ENCODE measurements around the gene TNFRSF9. TPM values are rescaled to one million over a fixed set of nuclear protein-coding genes. Genes with fewer than 3 reads are reported as not detected.

The TNFRSF9 gene
- total and polyA plus RNA-seq, 2 of the 8 experiments (the other 6 are each of a cell fraction or from before 2014, with no cell fraction given): not detected

- no peak overlapping the region for H3K14ac ChIP-seq (ENCODE audit: insufficient read length)
- H2AFZ ChIP-seq (ENCODE audit: low read length): no peak overlapping the region
- no peak overlapping the region for H3K4ac ChIP-seq (replicated peaks; ENCODE audit: insufficient read length, low read depth, low read length)
- H3K4me2 ChIP-seq (ENCODE audit: insufficient read depth in 1 of 2, low read depth in 2 of 2, low read length in 2 of 2): no peak overlapping the region
- H3K27me3 ChIP-seq (replicated peaks in 1 of 4; ENCODE audit: control insufficient read depth in 3 of 4, extremely low read depth in 1 of 4, insufficient read depth in 3 of 4, low read length in 3 of 4): no peaks in the 10 kb centered on the region
- no peak overlapping the region for H2AK5ac ChIP-seq (ENCODE audit: low read depth, low read length)
- ChIA-PET CTCF (ENCODE audit: partially characterized antibody) (interaction anchor here (0.5 to 16.4 kb wide), 3 partner anchors 43 to 372 kb away, joined by 3 to 249 read pairs (median 4); no protein-coding TSS in a partner anchor), POLR2A (ENCODE audit: partially characterized antibody) (no interaction called here)
- no peak overlapping the region for H3K9ac ChIP-seq (replicated peaks in 1 of 4; ENCODE audit: extremely low read depth in 1 of 4, low read depth in 3 of 4, low read length in 3 of 4)
- H2BK20ac ChIP-seq (ENCODE audit: low read length): no peak overlapping the region
- no peak for DNase-seq (ENCODE audit: low read depth in 1 of 2, low spot score in 2 of 2)
- no peak overlapping the region for H2BK15ac ChIP-seq (ENCODE audit: low read length)
- peaks cover 15 to 59% (median 42%) of the 10 kb centered on the region in 4 experiments for H3K36me3 ChIP-seq (ENCODE audit: control insufficient read depth in 2 of 4, insufficient read depth in 4 of 4, low read length in 3 of 4)
- no peak overlapping the region for H3K56ac ChIP-seq (replicated peaks; ENCODE audit: insufficient read length, low read depth, low read length)
- 0 out of 2 replicates have a peak, but pooled peaks cover 2% of the 10 kb centered on the region for H3K79me1 ChIP-seq (ENCODE audit: low read depth, low read length)
- no peak for FAIRE-seq
- H4K8ac ChIP-seq (ENCODE audit: extremely low read depth, insufficient read depth, low read length): no peak overlapping the region
- no peak overlapping the region for H2BK12ac ChIP-seq (ENCODE audit: low read depth, low read length)
- peaks cover 0 to 18% of the 10 kb centered on the region in 2 experiments; a peak in 2 of 4 replicates for H3K79me2 ChIP-seq (ENCODE audit: control insufficient read depth in 1 of 2, insufficient read depth in 2 of 2, low read length in 2 of 2)
- H3K23me2 ChIP-seq (ENCODE audit: low read depth, low read length): no peaks in the 10 kb centered on the region
- no peak overlapping the region for H2BK5ac ChIP-seq (ENCODE audit: low read depth, low read length)
- H3K9me3 ChIP-seq (ENCODE audit: insufficient read depth in 2 of 2, low read depth in 1 of 2, low read length in 1 of 2): no peaks in the 10 kb centered on the region
- no peak overlapping the region for H3K23ac ChIP-seq (ENCODE audit: insufficient read length)
- H3K27ac ChIP-seq (ENCODE audit: low read depth, low read length): no peak overlapping the region
- H4K20me1 ChIP-seq (replicated peaks in 1 of 2; ENCODE audit: control insufficient read depth in 1 of 2, insufficient read depth in 2 of 2, low read length in 2 of 2): peaks cover 5% of the 10 kb centered on the region in 2 experiments
- H4K91ac ChIP-seq (replicated peaks; ENCODE audit: insufficient read length, low read length): no peak overlapping the region
- no peak overlapping the region for H3K18ac ChIP-seq (ENCODE audit: extremely low read depth, low read length)
- H4K5ac ChIP-seq (ENCODE audit: insufficient read length, low read depth, low read length): no peak overlapping the region
- no peak overlapping the region for H2BK120ac ChIP-seq (replicated peaks; ENCODE audit: low read depth, low read length)
- H3K4me3 ChIP-seq (ENCODE audit: extremely low read depth in 1 of 4, insufficient read depth in 2 of 4, low read depth in 3 of 4, low read length in 4 of 4): no peak overlapping the region
- WGBS, 2 experiments (ENCODE audit: extremely low coverage in 1 of 2, insufficient coverage in 1 of 2, insufficient read length in 1 of 2, insufficient replicate concordance in 2 of 2, low coverage in 1 of 2, low lambda C conversion rate in 2 of 2, missing lambda C conversion rate in 1 of 2): 93% methylated on average over 5 of the region's 5 CpGs; no CpG with 5 or more reads in 1 of the 2 experiments
- no peaks in the 10 kb centered on the region for H3K4me1 ChIP-seq (replicated peaks in 1 of 4; ENCODE audit: control insufficient read depth in 3 of 4, insufficient read depth in 4 of 4, low read length in 3 of 4)
- no peak for TF ChIP-seq ZNF274 (IDR thresholded peaks at IDR 0.05; ENCODE audit: borderline replicate concordance, extremely low read depth, low read length)
- TF ChIP-seq TBP (IDR thresholded peaks at IDR 0.05; ENCODE audit: low read depth, low read length): no peak
- no peak for TF ChIP-seq HDAC6 (IDR thresholded peaks at IDR 0.05; ENCODE audit: low read depth, low read length)
- no peak for TF ChIP-seq SUZ12 (IDR thresholded peaks at IDR 0.05; ENCODE audit: low read length)
Measured at GRCh38 chr1:7972285-7972684, 31.6 kb upstream of the TNFRSF9 start.

All from H1 (cell line).